Measurements from ENCODE around the gene OMP.

OMP gene

GRCh38 chr11:77125695-77126094, 23.1 kb downstream of the OMP start:
- no peak for DNase-seq

GRCh38 chr11:77126156-77126775, 23.6 kb downstream of the OMP start:
- no peak for DNase-seq

- no peak for DNase-seq
Observed at GRCh38 chr11:77126861-77127234, 24.2 kb downstream of the OMP start.

GRCh38 chr11:77127235-77127911, 24.7 kb downstream of the OMP start:
- peak; percentile 77 for DNase-seq

GRCh38 chr11:77127920-77128691, 25.5 kb downstream of the OMP start, which contains the start of gene MYO7A:
TSS of gene MYO7A (plus strand) at chr11:77128246. CDS start at chr11:77130635, 2,389 bp downstream.
- peak; percentile 76 for DNase-seq

- no peak for DNase-seq
Observed at GRCh38 chr11:77129069-77129841, 26.6 kb downstream of the OMP start.

GRCh38 chr11:77129842-77130756, 27.5 kb downstream of the OMP start:
- no peak for DNase-seq

- peak; percentile 60 for DNase-seq
Observed at GRCh38 chr11:77130763-77131513, 28.3 kb downstream of the OMP start.

- DNase-seq, result no peak
Observed at GRCh38 chr11:77131560-77131959, 28.9 kb downstream of the OMP start.

- no peak for DNase-seq
Observed at GRCh38 chr11:77135069-77135468, 32.4 kb downstream of the OMP start.

- no peak for DNase-seq
Observed at GRCh38 chr11:77136074-77136473, 33.4 kb downstream of the OMP start.

GRCh38 chr11:77136784-77137420, 34.3 kb downstream of the OMP start:
- DNase-seq, result no peak

GRCh38 chr11:77137421-77137820, 34.8 kb downstream of the OMP start:
- DNase-seq, result no peak

GRCh38 chr11:77138106-77138649, 35.5 kb downstream of the OMP start:
- no peak for DNase-seq

- no peak for DNase-seq
Observed at GRCh38 chr11:77139201-77139600, 36.6 kb downstream of the OMP start.

- peak; percentile 58 for DNase-seq
Observed at GRCh38 chr11:77140231-77140851, 37.7 kb downstream of the OMP start.

GRCh38 chr11:77141034-77141433, 38.4 kb downstream of the OMP start:
- DNase-seq, result no peak

- no peak for DNase-seq
Observed at GRCh38 chr11:77141475-77141874, 38.8 kb downstream of the OMP start.

GRCh38 chr11:77142091-77142975, 39.7 kb downstream of the OMP start:
- no peak for DNase-seq

All from femur (tissue), 1 donor.